Measurements from ENCODE around the gene IL1R1.

DNA sequence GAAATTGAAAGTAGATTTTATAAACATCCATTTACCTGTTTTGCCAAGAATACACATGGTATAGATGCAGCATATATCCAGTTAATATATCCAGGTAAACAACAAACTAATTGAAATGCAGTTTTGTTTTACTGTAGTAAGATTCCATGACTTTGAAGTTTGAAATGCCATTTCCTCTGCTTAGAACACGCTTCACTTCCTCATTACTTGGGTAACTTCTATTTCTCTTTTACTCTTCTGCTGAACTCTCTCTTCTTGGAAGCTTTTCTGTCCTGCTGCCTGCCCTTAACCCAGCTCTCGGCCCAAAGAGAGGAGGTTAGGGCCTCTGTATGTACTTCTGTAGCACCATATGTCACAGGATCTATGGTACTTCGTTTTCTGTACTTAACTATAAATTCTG, 30.2 kb downstream of the IL1R1 start:
- TF ChIP-seq, protein P1, sequence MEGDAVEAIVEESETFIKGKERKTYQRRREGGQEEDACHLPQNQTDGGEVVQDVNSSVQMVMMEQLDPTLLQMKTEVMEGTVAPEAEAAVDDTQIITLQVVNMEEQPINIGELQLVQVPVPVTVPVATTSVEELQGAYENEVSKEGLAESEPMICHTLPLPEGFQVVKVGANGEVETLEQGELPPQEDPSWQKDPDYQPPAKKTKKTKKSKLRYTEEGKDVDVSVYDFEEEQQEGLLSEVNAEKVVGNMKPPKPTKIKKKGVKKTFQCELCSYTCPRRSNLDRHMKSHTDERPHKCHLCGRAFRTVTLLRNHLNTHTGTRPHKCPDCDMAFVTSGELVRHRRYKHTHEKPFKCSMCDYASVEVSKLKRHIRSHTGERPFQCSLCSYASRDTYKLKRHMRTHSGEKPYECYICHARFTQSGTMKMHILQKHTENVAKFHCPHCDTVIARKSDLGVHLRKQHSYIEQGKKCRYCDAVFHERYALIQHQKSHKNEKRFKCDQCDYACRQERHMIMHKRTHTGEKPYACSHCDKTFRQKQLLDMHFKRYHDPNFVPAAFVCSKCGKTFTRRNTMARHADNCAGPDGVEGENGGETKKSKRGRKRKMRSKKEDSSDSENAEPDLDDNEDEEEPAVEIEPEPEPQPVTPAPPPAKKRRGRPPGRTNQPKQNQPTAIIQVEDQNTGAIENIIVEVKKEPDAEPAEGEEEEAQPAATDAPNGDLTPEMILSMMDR (IDR thresholded peaks at IDR 0.05) = no peak
- TF ChIP-seq POLR2A (IDR thresholded peaks at IDR 0.05) (no peak), POLR2AphosphoS5 (IDR thresholded peaks at IDR 0.05) (no peak)

All from prostate gland (tissue), 2 donors.